Embryonic facial prominence (tissue), 1 donor: ENCODE data around the gene IL18.
"Not testable (repeated sequence)": the region's sequence is repeated elsewhere in the genome, so short reads cannot be mapped to it uniquely, and the experiment has no call there.

Experiments used
- DNase-seq: peaks from one replicate; pipeline ENCODE4 v3.0.0-alpha.2; 2016; ENCODE audit errors: extremely low spot score

Gene IL18

GRCh38 chr11:112172362-112172994 lies 8.6 kb upstream of the IL18 start:
- DNase-seq: no peak

- no peak for DNase-seq
Measured at GRCh38 chr11:112167145-112167544, 3.3 kb upstream of the IL18 start, which contains the start of gene TEX12. Gene TEX12 (plus strand): TSS chr11:112167372. CDS start chr11:112169269, 1,897 bp downstream.

GRCh38 chr11:112166562-112166961 lies 2.7 kb upstream of the IL18 start:
- no peak for DNase-seq

GRCh38 chr11:112165049-112165448 lies 1.2 kb upstream of the IL18 start:
- DNase-seq: no peak

GRCh38 chr11:112162761-112163546 lies 940 bp downstream of the IL18 start:
- no peak for DNase-seq

GRCh38 chr11:112162200-112162599 lies 1.7 kb downstream of the IL18 start:
- DNase-seq: not testable (repeated sequence)

- no peak for DNase-seq
Measured at GRCh38 chr11:112161012-112161411, 2.9 kb downstream of the IL18 start.

GRCh38 chr11:112160091-112160848 lies 3.6 kb downstream of the IL18 start:
- DNase-seq: no peak

- DNase-seq: no peak
Measured at GRCh38 chr11:112159098-112160065, 4.5 kb downstream of the IL18 start.

- DNase-seq: no peak
Measured at GRCh38 chr11:112156956-112157766, 6.7 kb downstream of the IL18 start.

- DNase-seq: no peak
Measured at GRCh38 chr11:112156153-112156955, 7.5 kb downstream of the IL18 start.

GRCh38 chr11:112150517-112150916 lies 13.4 kb downstream of the IL18 start:
- no peak for DNase-seq

- DNase-seq: no peak
Measured at GRCh38 chr11:112143597-112143996, 20.3 kb downstream of the IL18 start.

GRCh38 chr11:112134473-112134872 lies 29.4 kb downstream of the IL18 start:
- no peak for DNase-seq

GRCh38 chr11:112132737-112133136 lies 31.2 kb downstream of the IL18 start:
- DNase-seq: no peak

GRCh38 chr11:112129656-112130055 lies 34.2 kb downstream of the IL18 start:
- DNase-seq: no peak

GRCh38 chr11:112128483-112129121 lies 35.3 kb downstream of the IL18 start:
- no peak for DNase-seq

GRCh38 chr11:112127056-112127455 lies 36.8 kb downstream of the IL18 start:
- no peak for DNase-seq

- no peak for DNase-seq
Measured at GRCh38 chr11:112123129-112123528, 40.8 kb downstream of the IL18 start.
